SK-N-SH (cell line): ENCODE measurements around the gene OR2B3.

Experiments used
- CTCF ChIP-seq: fragments of 200-600 bp; sonication (generic); IDR thresholded peaks from 2 replicates; pipeline ENCODE4 v1.6.1; 2017; ENCODE audit warnings: antibody characterized with exemption, mild to moderate bottlenecking, moderate library complexity
- EP300 ChIP-seq, 2 experiments: IDR thresholded peaks; 2 replicates each; pipeline versions ENCODE4 v1.4.0 to v1.6.1; 2012; ENCODE audit warnings: borderline replicate concordance in 1 of 2, low read depth in 1 of 2, low read length in 1 of 2
- FOXM1 ChIP-seq: IDR thresholded peaks from 2 replicates; pipeline ENCODE4 v1.4.0; 2012; ENCODE audit warnings: low read depth, mild to moderate bottlenecking
- NFIC ChIP-seq: IDR thresholded peaks from 2 replicates; pipeline ENCODE4 v1.4.0; 2012; ENCODE audit warnings: borderline replicate concordance
- POLR2AphosphoS5 ChIP-seq: IDR thresholded peaks from 2 replicates; pipeline ENCODE4 v1.6.1; 2012; ENCODE audit warnings: low read depth, low read length
- RCOR1 ChIP-seq: fragments of 150-350 bp; IDR thresholded peaks from 2 replicates; pipeline ENCODE4 v1.6.1; 2017; ENCODE audit warnings: antibody characterized with exemption, low read length
- RFX5 ChIP-seq: IDR thresholded peaks from 2 replicates; pipeline ENCODE4 v1.6.1; 2012; ENCODE audit warnings: mild to moderate bottlenecking, improper control_type of control experiment, low read length
- TAF1 ChIP-seq: IDR thresholded peaks from 2 replicates; pipeline ENCODE4 v1.6.1; 2012; ENCODE audit warnings: low read depth, mild to moderate bottlenecking, low read length, moderate library complexity, borderline replicate concordance
- USF2 ChIP-seq: fragments of 150-350 bp; IDR thresholded peaks from 2 replicates; pipeline ENCODE4 v1.6.1; 2017; ENCODE audit warnings: antibody characterized with exemption, low read length, low read depth, borderline replicate concordance
- TF ChIP-seq, protein P1 (sequence below): IDR thresholded peaks from 2 replicates; pipeline ENCODE4; 2012

GRCh38 chr6:29082457-29082856, 4.7 kb downstream of the OR2B3 start:
- TF ChIP-seq CTCF (no peak), POLR2AphosphoS5 (no peak), RCOR1 (no peak), FOXM1 (no peak), EP300 (IDR thresholded peaks at IDR 0.05; ENCODE audit: borderline replicate concordance in 1 of 2, low read depth in 1 of 2, low read length in 1 of 2) (no peak), TAF1 (no peak), RFX5 (no peak), USF2 (no peak), NFIC (no peak)
- TF ChIP-seq, protein P1, sequence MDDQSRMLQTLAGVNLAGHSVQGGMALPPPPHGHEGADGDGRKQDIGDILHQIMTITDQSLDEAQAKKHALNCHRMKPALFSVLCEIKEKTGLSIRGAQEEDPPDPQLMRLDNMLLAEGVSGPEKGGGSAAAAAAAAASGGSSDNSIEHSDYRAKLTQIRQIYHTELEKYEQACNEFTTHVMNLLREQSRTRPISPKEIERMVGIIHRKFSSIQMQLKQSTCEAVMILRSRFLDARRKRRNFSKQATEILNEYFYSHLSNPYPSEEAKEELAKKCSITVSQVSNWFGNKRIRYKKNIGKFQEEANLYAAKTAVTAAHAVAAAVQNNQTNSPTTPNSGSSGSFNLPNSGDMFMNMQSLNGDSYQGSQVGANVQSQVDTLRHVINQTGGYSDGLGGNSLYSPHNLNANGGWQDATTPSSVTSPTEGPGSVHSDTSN: no peak
